ENCODE data around the gene PAWR. TPM values are rescaled to one million over a fixed set of nuclear protein-coding genes. Genes with fewer than 3 reads are reported as not detected.

PAWR gene
- polyA plus RNA-seq, 1 experiment = 10.5 TPM

DNA sequence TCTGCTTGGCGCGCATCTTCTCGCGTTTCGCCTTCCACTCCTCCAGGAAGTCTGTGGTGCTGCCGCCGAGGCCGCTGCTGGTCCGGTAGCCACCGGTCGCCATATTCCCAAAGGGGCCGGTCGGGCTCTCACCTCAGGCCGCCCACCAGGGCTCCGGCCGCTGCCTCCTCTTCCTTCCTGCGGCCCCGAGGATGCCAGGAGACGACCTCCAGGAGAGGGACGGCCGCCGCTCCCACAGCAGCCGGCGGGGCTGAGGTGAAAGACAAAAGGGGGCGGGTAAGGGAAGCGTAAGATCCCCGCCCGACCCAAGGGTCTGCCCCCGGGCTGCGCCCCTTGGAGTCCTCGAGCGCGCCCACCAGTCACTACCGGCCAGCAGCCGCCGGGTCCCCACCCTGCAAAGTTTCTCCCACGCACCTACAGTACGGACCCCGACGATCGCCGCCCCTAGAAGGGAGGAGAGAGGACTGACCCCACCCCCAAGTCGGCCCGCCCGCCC, 574 bp downstream of the PAWR start:
- H3K27me3 ChIP-seq (ENCODE audit: control insufficient read depth, insufficient read depth, low read length) = no peaks in the 10 kb centered on the region
- ChIA-PET POLR2A (no interaction called here), CTCF (interaction anchor here (0.6 to 1.0 kb wide), 2 partner anchors 123 to 444 kb away, joined by 3 read pairs; no protein-coding TSS in a partner anchor)
- DNase-seq (ENCODE audit: low read depth) = no peak
- no peaks in the 10 kb centered on the region for H3K36me3 ChIP-seq (ENCODE audit: control insufficient read depth, insufficient read depth, low read length)
- H3K4me3 ChIP-seq (ENCODE audit: low read depth, low read length) = peak overlapping the region; percentile 98
- TF ChIP-seq, protein P1, sequence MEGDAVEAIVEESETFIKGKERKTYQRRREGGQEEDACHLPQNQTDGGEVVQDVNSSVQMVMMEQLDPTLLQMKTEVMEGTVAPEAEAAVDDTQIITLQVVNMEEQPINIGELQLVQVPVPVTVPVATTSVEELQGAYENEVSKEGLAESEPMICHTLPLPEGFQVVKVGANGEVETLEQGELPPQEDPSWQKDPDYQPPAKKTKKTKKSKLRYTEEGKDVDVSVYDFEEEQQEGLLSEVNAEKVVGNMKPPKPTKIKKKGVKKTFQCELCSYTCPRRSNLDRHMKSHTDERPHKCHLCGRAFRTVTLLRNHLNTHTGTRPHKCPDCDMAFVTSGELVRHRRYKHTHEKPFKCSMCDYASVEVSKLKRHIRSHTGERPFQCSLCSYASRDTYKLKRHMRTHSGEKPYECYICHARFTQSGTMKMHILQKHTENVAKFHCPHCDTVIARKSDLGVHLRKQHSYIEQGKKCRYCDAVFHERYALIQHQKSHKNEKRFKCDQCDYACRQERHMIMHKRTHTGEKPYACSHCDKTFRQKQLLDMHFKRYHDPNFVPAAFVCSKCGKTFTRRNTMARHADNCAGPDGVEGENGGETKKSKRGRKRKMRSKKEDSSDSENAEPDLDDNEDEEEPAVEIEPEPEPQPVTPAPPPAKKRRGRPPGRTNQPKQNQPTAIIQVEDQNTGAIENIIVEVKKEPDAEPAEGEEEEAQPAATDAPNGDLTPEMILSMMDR (IDR thresholded peaks at IDR 0.05; ENCODE audit: insufficient read depth, low read depth, low read length) = no peak

DNA sequence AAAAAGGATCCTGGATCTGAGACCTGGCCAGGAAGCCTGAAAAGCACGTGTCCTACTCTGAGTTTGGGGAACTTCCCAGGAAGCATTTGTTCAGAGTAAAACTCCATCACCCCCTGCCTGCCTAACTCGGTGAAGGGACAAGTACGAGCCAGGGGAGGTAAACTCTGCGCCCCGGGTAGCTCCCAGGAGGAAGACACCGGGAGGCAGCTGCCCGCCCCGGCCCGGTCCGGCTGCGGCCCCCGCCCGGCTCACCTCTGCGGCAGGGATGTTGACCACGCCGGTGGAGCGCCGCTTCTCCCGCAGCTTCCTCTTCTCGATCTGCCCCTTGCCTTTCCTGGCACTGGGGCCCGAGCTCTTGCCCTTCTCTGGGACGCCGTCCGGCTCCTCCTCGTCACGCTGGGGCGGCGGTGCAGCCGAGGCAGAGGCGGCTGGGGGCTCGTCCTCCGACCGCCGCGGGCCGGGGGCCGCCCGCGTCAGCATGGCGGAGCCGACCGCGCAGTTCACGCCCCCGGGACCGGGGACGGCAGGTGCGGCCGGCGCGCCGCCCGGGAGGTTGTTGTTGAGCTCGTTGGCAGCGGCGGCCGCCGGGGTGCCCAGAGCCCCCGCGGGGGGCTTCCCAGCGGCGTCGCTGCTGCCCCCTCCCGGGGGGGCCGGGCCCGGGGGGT, 1.2 kb downstream of the PAWR start:
- TF ChIP-seq, protein P1 (IDR thresholded peaks at IDR 0.05; ENCODE audit: insufficient read depth, low read depth, low read length) = no peak
- H3K27me3 ChIP-seq (ENCODE audit: control insufficient read depth, insufficient read depth, low read length) = no peaks in the 10 kb centered on the region
- POLR2A ChIA-PET = no interaction called here
- H3K4me3 ChIP-seq (ENCODE audit: low read depth, low read length) = peak overlapping the region; percentile 98
- H3K36me3 ChIP-seq (ENCODE audit: control insufficient read depth, insufficient read depth, low read length) = no peaks in the 10 kb centered on the region
- CTCF ChIA-PET = interaction anchor here (0.6 to 1.6 kb wide), 5 partner anchors 95 to 498 kb away, joined by 3 to 4 read pairs (median 3); no protein-coding TSS in a partner anchor
- no peak for DNase-seq (ENCODE audit: low read depth)

DNA sequence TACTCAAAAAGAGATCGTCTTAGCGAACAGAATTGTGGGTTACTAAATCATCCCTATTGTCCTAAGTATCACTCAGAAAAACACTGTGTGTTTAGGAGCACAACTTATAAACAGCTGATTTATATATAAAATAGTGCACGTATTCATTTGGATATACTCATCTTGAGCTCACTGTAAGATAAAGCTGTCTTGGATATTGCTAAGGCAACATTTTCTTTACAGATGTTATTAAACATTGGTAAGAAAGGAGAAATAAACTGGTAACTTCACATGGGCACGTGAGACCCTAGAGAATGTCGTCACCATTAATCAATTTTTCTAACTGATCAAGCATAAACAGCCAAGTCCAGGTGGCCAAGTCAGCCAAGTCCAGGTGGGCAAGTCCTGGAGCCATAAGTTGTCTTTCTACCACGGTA, 1.7 kb downstream of the PAWR start:
- DNase-seq (ENCODE audit: low read depth) = no peak
- ChIA-PET POLR2A (no interaction called here), CTCF (interaction anchor here (0.6 to 1.6 kb wide), 4 partner anchors 96 to 498 kb away, joined by 3 to 4 read pairs (median 3); no protein-coding TSS in a partner anchor)
- H3K27me3 ChIP-seq (ENCODE audit: control insufficient read depth, insufficient read depth, low read length) = no peaks in the 10 kb centered on the region
- TF ChIP-seq, protein P1 (IDR thresholded peaks at IDR 0.05; ENCODE audit: insufficient read depth, low read depth, low read length) = no peak
- peak overlapping the region; percentile 98 for H3K4me3 ChIP-seq (ENCODE audit: low read depth, low read length)
- no peaks in the 10 kb centered on the region for H3K36me3 ChIP-seq (ENCODE audit: control insufficient read depth, insufficient read depth, low read length)

DNA sequence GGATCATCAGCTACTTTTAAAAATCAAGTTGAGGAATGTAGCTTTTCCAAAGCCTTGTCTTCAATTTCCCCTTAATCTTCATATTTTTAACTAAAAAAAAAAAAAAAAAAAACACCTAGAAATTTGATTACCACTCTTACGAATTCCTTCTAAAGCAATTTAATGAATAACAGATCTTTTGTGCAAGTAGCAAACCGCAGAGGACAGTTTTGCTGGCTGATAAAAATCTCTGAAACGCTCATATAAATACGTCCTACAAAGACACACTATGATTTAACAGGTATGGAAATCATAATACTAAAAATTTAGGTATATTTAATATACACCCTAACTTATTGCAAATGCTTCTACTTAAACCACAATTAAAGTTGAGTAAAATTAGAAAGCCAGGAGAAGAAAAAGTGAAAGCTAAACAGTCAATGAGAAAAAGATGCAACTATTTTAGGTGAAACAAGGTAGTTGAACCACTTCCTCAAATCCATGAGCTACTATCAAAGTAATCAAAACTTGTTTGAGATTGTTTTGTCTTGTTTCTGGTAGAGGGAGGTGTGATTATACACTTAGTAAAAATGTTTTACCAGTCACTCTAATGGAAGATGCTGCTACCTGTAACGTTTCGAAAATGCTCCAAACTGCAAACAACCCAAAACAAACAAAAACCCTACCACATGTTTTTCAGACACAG, 2.2 kb downstream of the PAWR start:
- peak overlapping the region; percentile 98 for H3K4me3 ChIP-seq (ENCODE audit: low read depth, low read length)
- no peak for DNase-seq (ENCODE audit: low read depth)
- ChIA-PET CTCF (interaction anchor here (0.6 to 1.6 kb wide), 3 partner anchors 134 to 929 kb away, joined by 3 to 4 read pairs (median 3); no protein-coding TSS in a partner anchor), POLR2A (interaction anchor here (0.6 kb wide), 1 partner anchor 136 kb away, joined by 10 read pairs; no protein-coding TSS in a partner anchor)
- no peaks in the 10 kb centered on the region for H3K36me3 ChIP-seq (ENCODE audit: control insufficient read depth, insufficient read depth, low read length)
- no peaks in the 10 kb centered on the region for H3K27me3 ChIP-seq (ENCODE audit: control insufficient read depth, insufficient read depth, low read length)
- TF ChIP-seq, protein P1 (IDR thresholded peaks at IDR 0.05; ENCODE audit: insufficient read depth, low read depth, low read length) = no peak

DNA sequence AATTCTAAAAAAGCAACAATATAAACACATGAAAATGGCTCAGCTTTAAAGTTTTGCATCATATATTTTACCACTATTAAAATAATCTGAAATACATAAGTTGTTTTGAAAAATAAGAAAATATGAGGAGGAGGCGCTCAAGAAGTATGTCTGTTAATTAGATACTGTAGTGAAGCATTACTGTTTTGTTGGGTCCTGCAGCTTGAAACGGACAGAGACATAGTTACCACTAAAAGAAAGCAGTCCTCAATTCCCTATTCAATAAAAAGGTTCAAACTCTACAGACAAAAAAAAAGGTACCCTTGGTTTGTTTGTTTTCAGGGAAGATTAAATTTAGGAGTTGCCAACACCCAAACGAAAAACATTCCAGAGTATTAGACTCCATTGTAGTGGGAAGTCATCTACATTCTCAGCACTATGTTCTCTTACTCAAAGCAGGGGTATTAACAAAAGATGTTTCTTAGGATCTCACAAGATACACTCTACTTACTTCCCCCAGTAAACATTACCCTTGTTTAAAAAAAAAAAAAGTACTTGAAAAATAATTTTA, 3.0 kb downstream of the PAWR start:
- ChIA-PET POLR2A (interaction anchor here (0.6 kb wide), 2 partner anchors 91 to 136 kb away, joined by 3 to 10 read pairs; no protein-coding TSS in a partner anchor), CTCF (interaction anchor here (0.6 to 1.2 kb wide), 2 partner anchors 268 to 930 kb away, joined by 3 read pairs; no protein-coding TSS in a partner anchor)
- Histone ChIP-seq H3K4me3 (ENCODE audit: low read depth, low read length) (peak overlapping the region; percentile 98), H3K27me3 (ENCODE audit: control insufficient read depth, insufficient read depth, low read length) (no peaks in the 10 kb centered on the region), H3K36me3 (ENCODE audit: control insufficient read depth, insufficient read depth, low read length) (no peaks in the 10 kb centered on the region)
- no peak for DNase-seq (ENCODE audit: low read depth)
- TF ChIP-seq, protein P1 (IDR thresholded peaks at IDR 0.05; ENCODE audit: insufficient read depth, low read depth, low read length) = no peak

Data from BJ (cell line).